H1 (cell line): Measurements from ENCODE around the gene AHNAK2. TPM values are rescaled to one million over a fixed set of nuclear protein-coding genes. Genes with fewer than 3 reads are reported as not detected.

Experiments
- CTCF ChIA-PET: fragments of 300-600 bp; sonication (Branson Sonifier 250); formaldehyde crosslinking; loops from one replicate; lab custom pipeline; 2021; ENCODE audit not compliant: partially characterized antibody; lab: Charles Lee
- POLR2A ChIA-PET: fragments of 300-600 bp; sonication (Branson Sonifier 250); formaldehyde crosslinking; loops from one replicate; lab custom pipeline; 2021; ENCODE audit warnings: inconsistent platforms; ENCODE audit not compliant: partially characterized antibody; lab: Charles Lee
- DNase-seq, 2 experiments: peaks; one replicate each; pipeline versions ENCODE4 v3.0.0 to v3.0.0-alpha.2; 2010 to 2022; ENCODE audit warnings: low spot score in 2 of 2, low read depth in 1 of 2, mixed read lengths in 1 of 2
- FAIRE-seq: peaks from 2 replicates; lab custom pipeline; 2011; peaks lifted over from hg19 to GRCh38; lab: Jason Lieb, UNC
- H2AFZ ChIP-seq: 2 replicates; pipeline ENCODE4 v1.8.1; 2012; ENCODE audit warnings: low read length, inconsistent platforms
- H2AK5ac ChIP-seq: 2 replicates; pipeline ENCODE4 v1.6.1; 2013; ENCODE audit warnings: low read depth, low read length
- H2BK120ac ChIP-seq: replicated peaks from 2 replicates; pipeline ENCODE3; 2013; ENCODE audit warnings: low read depth, low read length, inconsistent platforms
- H2BK12ac ChIP-seq: 2 replicates; pipeline ENCODE4 v1.6.1; 2013; ENCODE audit warnings: low read depth, low read length
- H2BK15ac ChIP-seq: 2 replicates; pipeline ENCODE4 v1.6.1; 2013; ENCODE audit warnings: low read length
- H2BK20ac ChIP-seq: 2 replicates; pipeline ENCODE4 v1.6.1; 2013; ENCODE audit warnings: low read length
- H2BK5ac ChIP-seq: 2 replicates; pipeline ENCODE4 v1.6.1; 2013; ENCODE audit warnings: low read depth, low read length
- H3K14ac ChIP-seq: 2 replicates; pipeline ENCODE4 v1.6.1; 2013; ENCODE audit warnings: inconsistent platforms; ENCODE audit not compliant: insufficient read length
- H3K18ac ChIP-seq: 2 replicates; pipeline ENCODE4 v1.6.1; 2013; ENCODE audit warnings: low read length; ENCODE audit errors: extremely low read depth
- H3K23ac ChIP-seq: 2 replicates; pipeline ENCODE4 v1.6.1; 2013; ENCODE audit warnings: inconsistent platforms; ENCODE audit not compliant: insufficient read length
- H3K23me2 ChIP-seq: 2 replicates; pipeline ENCODE4 v1.6.1; 2013; ENCODE audit warnings: low read depth, low read length
- H3K27ac ChIP-seq: 2 replicates; pipeline ENCODE4 v1.6.1; 2011; ENCODE audit warnings: low read depth, low read length, inconsistent platforms
- H3K27me3 ChIP-seq, 4 experiments: replicated peaks in 1 of 4; 1 replicate in 1 of 4; 2 replicates in 3 of 4; pipeline versions ENCODE4 v1.6.1 to v1.8.1; 2011 to 2013; ENCODE audit warnings: low read length in 3 of 4, mild to moderate bottlenecking in 3 of 4, inconsistent platforms in 2 of 4, mixed read lengths in 2 of 4, moderate library complexity in 1 of 4; ENCODE audit not compliant: control insufficient read depth in 3 of 4, insufficient read depth in 3 of 4; ENCODE audit errors: extremely low read depth in 1 of 4
- H3K36me3 ChIP-seq, 4 experiments: 2 replicates each; pipeline versions ENCODE4 v1.6.1 to v1.8.1; 2011 to 2013; ENCODE audit warnings: mild to moderate bottlenecking in 4 of 4, low read length in 3 of 4, moderate library complexity in 2 of 4, control low read depth in 1 of 4, inconsistent platforms in 1 of 4; ENCODE audit not compliant: insufficient read depth in 4 of 4, control insufficient read depth in 2 of 4
- H3K4ac ChIP-seq: replicated peaks from 2 replicates; pipeline ENCODE3; 2013; ENCODE audit warnings: low read length, low read depth, mixed read lengths, inconsistent platforms; ENCODE audit not compliant: insufficient read length
- H3K4me1 ChIP-seq, 4 experiments: replicated peaks in 1 of 4; 1 replicate in 1 of 4; 2 replicates in 3 of 4; pipeline versions ENCODE4 v1.6.1 to v1.8.1; 2011 to 2013; ENCODE audit warnings: low read length in 3 of 4, inconsistent platforms in 2 of 4, mixed read lengths in 1 of 4; ENCODE audit not compliant: insufficient read depth in 4 of 4, control insufficient read depth in 3 of 4
- H3K4me2 ChIP-seq, 2 experiments: 2 replicates each; pipeline versions ENCODE4 v1.6.1 to v1.8.1; 2011 to 2013; ENCODE audit warnings: low read depth in 2 of 2, low read length in 2 of 2, control low read depth in 1 of 2, inconsistent platforms in 1 of 2, mild to moderate bottlenecking in 1 of 2; ENCODE audit not compliant: insufficient read depth in 1 of 2
- H3K4me3 ChIP-seq, 4 experiments: fragments of 200-600, 300-600 bp in 1 of 4; sonication (generic), shearing (Covaris generic), sonication (Bioruptor Twin) in 1 of 4; 2 replicates each; pipeline versions ENCODE4 v1.5.1 to v1.8.1; 2011 to 2016; ENCODE audit warnings: low read length in 4 of 4, low read depth in 3 of 4, control low read depth in 2 of 4, inconsistent platforms in 2 of 4, mild to moderate bottlenecking in 2 of 4, mixed read lengths in 1 of 4, moderate library complexity in 1 of 4; ENCODE audit not compliant: insufficient read depth in 2 of 4; ENCODE audit errors: extremely low read depth in 1 of 4
- H3K56ac ChIP-seq: replicated peaks from 2 replicates; pipeline ENCODE3; 2013; ENCODE audit warnings: low read depth, mild to moderate bottlenecking, mixed read lengths, low read length, inconsistent platforms; ENCODE audit not compliant: insufficient read length
- H3K79me1 ChIP-seq: 2 replicates; pipeline ENCODE4 v1.6.1; 2013; ENCODE audit warnings: low read depth, low read length, control low read depth
- H3K79me2 ChIP-seq, 2 experiments: 2 replicates each; pipeline versions ENCODE4 v1.6.1 to v1.8.1; 2012 to 2013; ENCODE audit warnings: low read length in 2 of 2, mild to moderate bottlenecking in 2 of 2, inconsistent platforms in 1 of 2; ENCODE audit not compliant: insufficient read depth in 2 of 2, control insufficient read depth in 1 of 2
- H3K9ac ChIP-seq, 4 experiments: replicated peaks in 1 of 4; 1 replicate in 1 of 4; 2 replicates in 3 of 4; pipeline versions ENCODE4 v1.6.1 to v1.8.1; 2011 to 2013; ENCODE audit warnings: low read depth in 3 of 4, low read length in 3 of 4, control low read depth in 2 of 4, mild to moderate bottlenecking in 2 of 4, moderate library complexity in 2 of 4, inconsistent platforms in 1 of 4; ENCODE audit errors: extremely low read depth in 1 of 4
- H3K9me3 ChIP-seq, 2 experiments: 2 replicates each; pipeline versions ENCODE4 v1.6.1 to v1.8.1; 2012 to 2013; ENCODE audit warnings: mild to moderate bottlenecking in 2 of 2, moderate library complexity in 2 of 2, control low read depth in 1 of 2, inconsistent platforms in 1 of 2, low read depth in 1 of 2, low read length in 1 of 2, mixed read lengths in 1 of 2; ENCODE audit not compliant: insufficient read depth in 2 of 2
- H4K20me1 ChIP-seq, 2 experiments: replicated peaks in 1 of 2; 2 replicates each; pipeline versions ENCODE3 to v1.8.1; 2011 to 2013; ENCODE audit warnings: inconsistent platforms in 2 of 2, low read length in 2 of 2, mild to moderate bottlenecking in 1 of 2; ENCODE audit not compliant: insufficient read depth in 2 of 2, control insufficient read depth in 1 of 2
- H4K5ac ChIP-seq: 2 replicates; pipeline ENCODE4 v1.6.1; 2013; ENCODE audit warnings: low read length, low read depth, mixed read lengths, inconsistent platforms; ENCODE audit not compliant: insufficient read length
- H4K8ac ChIP-seq: 2 replicates; pipeline ENCODE4 v1.8.0; 2013; ENCODE audit warnings: mild to moderate bottlenecking, moderate library complexity, low read length, inconsistent platforms; ENCODE audit not compliant: insufficient read depth; ENCODE audit errors: extremely low read depth
- H4K91ac ChIP-seq: replicated peaks from 2 replicates; pipeline ENCODE3; 2013; ENCODE audit warnings: low read length, mixed read lengths, inconsistent platforms; ENCODE audit not compliant: insufficient read length
- HDAC2 ChIP-seq, 2 experiments: fragments of 300-600 bp in 1 of 2; sonication (generic) in 1 of 2; IDR thresholded peaks; 2 replicates each; pipeline ENCODE4 v1.6.1; 2011 to 2012; ENCODE audit warnings: low read depth in 2 of 2, low read length in 2 of 2, mild to moderate bottlenecking in 2 of 2, moderate library complexity in 2 of 2, borderline replicate concordance in 1 of 2, inconsistent platforms in 1 of 2
- KDM1A ChIP-seq: fragments of 200-600, 300-600 bp; sonication (generic); IDR thresholded peaks from 2 replicates; pipeline ENCODE4 v1.7.1; 2016; ENCODE audit warnings: mild to moderate bottlenecking, low read length, borderline replicate concordance
- KDM4A ChIP-seq: IDR thresholded peaks from one replicate; pipeline ENCODE4 v1.7.1; 2012; ENCODE audit warnings: low read depth, mild to moderate bottlenecking, moderate library complexity, low read length, inconsistent platforms; ENCODE audit not compliant: severe bottlenecking
- WGBS, 2 experiments: shearing (Covaris generic) in 1 of 2; methylation state at CpG; one replicate each; pipeline versions ENCODE4 v1.1.6 to v1.1.7; 2013 to 2015; ENCODE audit warnings: low lambda C conversion rate in 2 of 2, mixed read lengths in 2 of 2, inconsistent platforms in 1 of 2, low coverage in 1 of 2, missing lambda C conversion rate in 1 of 2; ENCODE audit not compliant: insufficient replicate concordance in 2 of 2, insufficient coverage in 1 of 2, insufficient read length in 1 of 2; ENCODE audit errors: extremely low coverage in 1 of 2, missing lambda C conversion rate in 1 of 2; 5-methylcytosine and 5-hydroxymethylcytosine counted together
- polyA plus RNA-seq, 7 experiments: library from polyadenylated mRNA; depleted of rRNA in 3 of 7; stranded (reverse) in 5 of 7; unstranded in 2 of 7; fragments of >200 nt in 5 of 7; fragments of 200-250 nt in 2 of 7; gene quantifications; 1 replicate in 5 of 7; 2 replicates in 1 of 7; 4 replicates in 1 of 7; pipeline versions ENCODE4 v1.2.1 to v1.2.3, GENCODE V29; 2011 to 2013; ENCODE audit warnings: missing spikeins in 2 of 7, mixed read lengths in 2 of 7
- total RNA-seq: library from RNA; stranded (reverse); fragmentation: NEBNext Ultra II Directional; extraction: Animal tissue kit (Norgen Biotek cat#: 25700); gene quantifications from 2 replicates; pipeline ENCODE4 v1.2.1, GENCODE V29; 2021

The AHNAK2 gene
- total and polyA plus RNA-seq, 2 of the 8 experiments (the other 6 are each of a cell fraction or from before 2014, with no cell fraction given) = 0.95 to 2.0 TPM

DNA sequence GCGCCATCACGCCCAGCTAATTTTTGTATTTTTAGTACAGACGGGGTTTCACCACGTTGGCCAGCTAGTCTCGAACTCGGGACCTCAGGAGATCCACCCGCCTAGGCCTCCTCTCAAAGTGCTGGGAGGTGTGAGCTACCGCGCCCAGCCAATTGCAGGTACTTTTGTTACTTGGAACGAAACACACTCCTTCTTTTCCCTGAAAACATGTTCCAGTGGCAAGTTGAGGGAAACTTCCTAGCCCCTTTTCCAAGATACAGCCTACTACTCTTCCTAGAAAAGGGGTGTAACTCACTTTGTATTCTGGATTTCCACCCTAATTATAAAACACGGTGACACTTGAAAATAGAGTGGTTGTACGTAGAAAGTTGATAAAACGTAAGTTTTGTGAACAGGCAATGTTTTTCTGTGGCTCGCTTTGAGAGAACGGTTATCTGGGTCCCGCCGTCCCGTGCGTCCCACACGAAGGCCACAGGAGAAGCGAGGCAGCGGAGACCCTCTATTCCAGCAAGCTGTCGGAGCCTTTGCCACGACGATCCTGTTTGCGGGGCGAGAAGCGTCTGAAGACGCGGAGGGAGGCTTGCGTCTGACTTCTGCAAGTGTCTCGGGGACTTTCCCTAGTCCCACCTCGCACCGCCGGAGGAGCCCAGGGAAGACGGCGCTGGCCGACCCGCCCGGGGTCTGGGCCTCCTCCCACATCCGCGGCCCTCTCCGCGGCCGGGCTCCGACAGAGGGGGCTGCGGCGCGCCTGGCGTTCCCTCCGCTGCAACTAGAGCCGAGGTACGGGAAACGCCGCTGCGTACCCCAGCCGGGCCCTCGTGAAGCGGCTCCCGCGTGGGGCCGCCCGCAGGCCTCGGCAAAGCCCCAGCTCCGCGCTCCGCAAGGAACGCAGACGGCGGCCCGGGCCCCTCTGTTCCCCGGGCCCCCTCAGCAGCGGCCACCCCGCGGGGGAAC, 42.0 kb upstream of the AHNAK2 start:
- peaks cover 30 to 35% of the 10 kb centered on the region in 2 experiments for H4K20me1 ChIP-seq
- POLR2A ChIA-PET = interaction anchor here (1.1 to 1.8 kb wide), 8 partner anchors 14 to 44 kb away, joined by 3 to 9 read pairs (median 4); no protein-coding TSS in a partner anchor

More for the DNA sequence above, 42.0 kb upstream of the AHNAK2 start:
- H3K79me2 ChIP-seq = peaks cover 50 to 53% of the 10 kb centered on the region in 2 experiments
- peaks cover 2 to 13% (median 11%) of the 10 kb centered on the region in 4 experiments; a peak in 6 of 7 replicates for H3K4me1 ChIP-seq
- no peak overlapping the region for H3K14ac ChIP-seq
- no peaks in the 10 kb centered on the region for H3K27me3 ChIP-seq
- H4K91ac ChIP-seq = no peak overlapping the region
- WGBS, 2 experiments = 7% methylated on average over 62 of the region's 75 CpGs; no CpG with 5 or more reads in 1 of the 2 experiments
- H4K8ac ChIP-seq = 0 out of 2 replicates have a peak overlapping the region, but pooled peaks have one; percentile 41
- no peaks in the 10 kb centered on the region for H3K9me3 ChIP-seq
- peak overlapping the region; percentile 82; the same call in 1 of the 2 replicates for H3K27ac ChIP-seq
- H3K56ac ChIP-seq = no peak overlapping the region
- no peak overlapping the region for H2BK120ac ChIP-seq
- FAIRE-seq = no peak
- H3K4me3 ChIP-seq = peak overlapping the region; percentile 77 to 89 (median 84)
- peak overlapping the region; percentile 75 to 95 (median 81) for H3K9ac ChIP-seq
- peak overlapping the region; percentile 76 for H4K5ac ChIP-seq
- H2AFZ ChIP-seq = no peak overlapping the region
- H3K23me2 ChIP-seq = peaks cover 18% of the 10 kb centered on the region
- no peak overlapping the region for H3K23ac ChIP-seq
- TF ChIP-seq KDM1A (no peak), KDM4A (peak; percentile 45), HDAC2 (IDR thresholded peaks at IDR 0.05; ENCODE audit: borderline replicate concordance in 1 of 2, low read depth in 2 of 2, low read length in 2 of 2) (0 out of 4 replicates have a peak, but pooled peaks of 1 of the 2 experiments have one; percentile 52)
- no peak overlapping the region for H2BK12ac ChIP-seq
- 0 out of 2 replicates have a peak overlapping the region, but pooled peaks have one; percentile 29 for H2BK15ac ChIP-seq
- H2AK5ac ChIP-seq = no peak overlapping the region
- H3K79me1 ChIP-seq = peaks cover 13% of the 10 kb centered on the region
- no peak overlapping the region; the same call in 1 of the 2 replicates for H2BK5ac ChIP-seq
- peak in 1 of 2 experiments; percentile 59 for DNase-seq
- no peak overlapping the region for H2BK20ac ChIP-seq
- H3K4me2 ChIP-seq = peak overlapping the region; percentile 85 to 94
- peaks cover 0 to 12% (median 0%) of the 10 kb centered on the region in 4 experiments; a peak in 1 of 8 replicates for H3K36me3 ChIP-seq
- peak overlapping the region; percentile 71 for H3K18ac ChIP-seq
- no peak overlapping the region for H3K4ac ChIP-seq
- CTCF ChIA-PET = interaction anchor here (0.9 to 2.4 kb wide), 10 partner anchors 8 to 83 kb away, joined by 3 to 15 read pairs (median 4); no protein-coding TSS in a partner anchor
